IgD-negative memory B cell (primary cell): ENCODE measurements around the gene OR10G3. TPM values are rescaled to one million over a fixed set of nuclear protein-coding genes. Genes with fewer than 3 reads are reported as not detected.
A peak's percentile ranks its signal among the peaks of the same experiment; 100 is the strongest.

Experiments used
- H3K27ac Mint-ChIP-seq, 3 donors: one replicate each; pipeline ENCODE4 v1.8.0; 2020 to 2022; ENCODE audit warnings: mild to moderate bottlenecking in 3 of 3, mixed read lengths in 3 of 3, moderate library complexity in 1 of 3
- H3K27me3 Mint-ChIP-seq: one replicate; pipeline ENCODE4 v1.8.0; 2021; ENCODE audit warnings: mixed read lengths
- H3K36me3 Mint-ChIP-seq: one replicate; pipeline ENCODE4 v1.8.0; 2020; ENCODE audit warnings: mild to moderate bottlenecking, mixed read lengths
- H3K4me1 Mint-ChIP-seq, 3 donors: one replicate each; pipeline ENCODE4 v1.8.0; 2020 to 2022; ENCODE audit warnings: mixed read lengths in 3 of 3, mild to moderate bottlenecking in 1 of 3
- H3K4me3 Mint-ChIP-seq, 4 donors: one replicate each; pipeline ENCODE4 v1.8.0; 2020 to 2022; ENCODE audit warnings: mild to moderate bottlenecking in 4 of 4, mixed read lengths in 4 of 4, moderate library complexity in 3 of 4
- H3K9me3 Mint-ChIP-seq, 3 donors: one replicate each; pipeline ENCODE4 v1.8.0; 2020 to 2021; ENCODE audit warnings: mixed read lengths in 3 of 3, mild to moderate bottlenecking in 1 of 3
- polyA plus RNA-seq: library from polyadenylated mRNA; unstranded; fragments of 300-500 nt; fragmentation: Illumina TruSeq; gene quantifications from one replicate; pipeline ENCODE4 v1.2.3, GENCODE V29; 2021

OR10G3 gene
- polyA plus RNA-seq, 1 donor from 2014 or later, result not detected

DNA sequence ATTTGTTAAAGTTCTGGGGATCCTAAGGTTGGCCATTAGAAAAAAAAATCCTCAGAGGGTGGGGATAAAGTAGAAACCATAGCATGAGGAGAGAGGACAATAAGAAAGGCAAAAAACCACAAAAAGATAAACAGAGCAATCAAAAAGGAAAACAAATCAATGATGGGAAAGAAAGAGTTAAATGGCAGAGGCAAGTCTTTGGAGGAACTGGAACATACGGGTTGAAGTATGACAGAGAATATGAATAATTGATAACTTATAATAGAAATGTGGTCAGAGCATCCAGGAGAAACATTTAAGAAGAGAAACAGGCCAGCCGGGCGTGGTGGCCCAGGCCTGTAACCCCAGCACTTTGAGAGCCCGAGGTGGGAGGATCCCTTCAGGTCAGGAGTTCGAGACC lies 35.9 kb downstream of the OR10G3 start:
- H3K9me3 Mint-ChIP-seq, result no peaks in the 10 kb centered on the region
- no peaks in the 10 kb centered on the region for H3K36me3 Mint-ChIP-seq
- H3K27ac Mint-ChIP-seq, result no peak overlapping the region
- H3K4me3 Mint-ChIP-seq, result no peak overlapping the region
- peaks cover 0 to 1% (median 0%) of the 10 kb centered on the region in 3 donors for H3K4me1 Mint-ChIP-seq
- peaks cover 9% of the 10 kb centered on the region for H3K27me3 Mint-ChIP-seq

- Mint-ChIP-seq H3K4me1 (peaks cover 0 to 1% (median 0%) of the 10 kb centered on the region in 3 donors), H3K9me3 (no peaks in the 10 kb centered on the region), H3K4me3 (no peak overlapping the region), H3K27me3 (peaks cover 13% of the 10 kb centered on the region), H3K36me3 (no peaks in the 10 kb centered on the region), H3K27ac (no peak overlapping the region)
These were observed 36.3 kb downstream of the OR10G3 start for GRCh38 chr14:21543521-21543960.

GRCh38 chr14:21541413-21542074 lies 38.3 kb downstream of the OR10G3 start:
- Mint-ChIP-seq H3K27me3 (peaks cover 25% of the 10 kb centered on the region), H3K4me1 (peaks cover 4 to 6% (median 6%) of the 10 kb centered on the region in 3 donors), H3K36me3 (no peaks in the 10 kb centered on the region), H3K27ac (no peak overlapping the region), H3K4me3 (no peak overlapping the region), H3K9me3 (no peaks in the 10 kb centered on the region)

- peaks cover 4 to 9% (median 6%) of the 10 kb centered on the region in 3 donors for H3K4me1 Mint-ChIP-seq
- H3K9me3 Mint-ChIP-seq, result no peaks in the 10 kb centered on the region
- no peak overlapping the region for H3K4me3 Mint-ChIP-seq
- no peaks in the 10 kb centered on the region for H3K36me3 Mint-ChIP-seq
- H3K27me3 Mint-ChIP-seq, result peaks cover 40% of the 10 kb centered on the region
- H3K27ac Mint-ChIP-seq, result no peak overlapping the region
These were observed 40.5 kb downstream of the OR10G3 start for GRCh38 chr14:21539189-21539940.

DNA sequence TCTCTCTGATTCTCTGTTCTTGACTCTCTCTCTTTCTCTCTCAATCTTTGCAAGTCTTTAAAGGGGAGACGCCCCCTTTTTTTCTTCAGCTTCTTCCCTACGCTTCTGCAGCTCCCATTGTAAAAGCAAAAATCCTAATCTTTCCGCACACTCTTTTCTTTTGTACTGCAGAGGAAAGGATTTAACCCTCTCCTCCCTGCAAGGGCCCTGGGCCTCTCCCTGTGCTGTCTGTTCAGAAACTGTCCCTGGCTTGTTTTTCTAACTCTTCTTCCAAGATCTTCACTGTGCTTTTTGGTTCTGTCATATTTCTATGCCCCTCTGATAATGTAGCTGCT lies 42.8 kb downstream of the OR10G3 start:
- Mint-ChIP-seq H3K27me3 (peaks cover 49% of the 10 kb centered on the region), H3K4me3 (peak overlapping the region in 2 of 4 donors; percentile 38 to 48), H3K27ac (no peak overlapping the region), H3K4me1 (peaks cover 4 to 7% (median 6%) of the 10 kb centered on the region in 3 donors), H3K36me3 (no peaks in the 10 kb centered on the region), H3K9me3 (no peaks in the 10 kb centered on the region)

GRCh38 chr14:21536418-21537089 lies 43.3 kb downstream of the OR10G3 start:
- H3K36me3 Mint-ChIP-seq, result no peaks in the 10 kb centered on the region
- peak overlapping the region in 1 of 3 donors; percentile 88 for H3K27ac Mint-ChIP-seq
- no peaks in the 10 kb centered on the region for H3K9me3 Mint-ChIP-seq
- peaks cover 4 to 7% (median 6%) of the 10 kb centered on the region in 3 donors for H3K4me1 Mint-ChIP-seq
- peaks cover 49% of the 10 kb centered on the region for H3K27me3 Mint-ChIP-seq
- H3K4me3 Mint-ChIP-seq, result peak overlapping the region in 2 of 4 donors; percentile 48 to 83

DNA sequence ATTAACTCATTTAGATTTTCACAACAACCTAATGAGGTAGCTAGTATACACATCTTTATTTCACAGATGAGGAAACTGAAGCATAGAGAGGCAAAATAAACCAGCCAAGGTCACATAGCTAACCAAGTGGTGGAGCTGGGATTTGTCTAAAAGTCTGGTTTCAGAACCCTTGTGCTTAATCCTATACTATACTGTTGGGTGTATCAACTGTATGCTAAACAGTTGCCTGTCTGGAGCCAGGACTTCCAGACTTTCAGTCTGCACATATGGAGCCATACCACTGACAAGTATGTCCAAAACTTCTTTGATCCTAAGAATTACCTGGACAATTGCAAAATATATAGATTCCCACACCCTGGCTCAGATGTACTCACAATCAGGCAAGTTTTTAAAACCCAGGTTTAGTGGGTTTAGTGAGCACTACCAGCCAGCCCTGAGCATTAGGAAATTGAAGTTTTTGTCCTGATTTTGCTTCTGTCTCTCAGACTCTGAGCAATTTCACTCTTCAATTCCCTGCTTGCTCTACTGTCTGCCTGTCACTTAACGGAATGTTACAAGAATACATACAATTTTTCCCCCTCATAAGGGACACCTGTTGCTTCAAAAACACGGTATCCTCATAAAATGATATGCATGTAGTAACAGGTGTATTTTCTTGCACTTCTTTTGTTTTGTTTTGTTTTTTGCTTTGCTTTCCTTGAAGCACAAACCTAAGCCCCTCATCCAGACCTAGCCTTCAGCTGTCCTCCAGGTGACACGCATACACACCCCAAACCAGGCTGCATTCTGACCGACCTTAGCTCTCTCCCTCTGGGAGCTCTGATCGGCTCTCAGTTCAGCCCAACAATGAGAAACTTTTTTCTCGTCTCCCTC lies 44.1 kb downstream of the OR10G3 start:
- Mint-ChIP-seq H3K4me1 (peaks cover 4 to 7% (median 6%) of the 10 kb centered on the region in 3 donors), H3K27me3 (peaks cover 49% of the 10 kb centered on the region)

DNA sequence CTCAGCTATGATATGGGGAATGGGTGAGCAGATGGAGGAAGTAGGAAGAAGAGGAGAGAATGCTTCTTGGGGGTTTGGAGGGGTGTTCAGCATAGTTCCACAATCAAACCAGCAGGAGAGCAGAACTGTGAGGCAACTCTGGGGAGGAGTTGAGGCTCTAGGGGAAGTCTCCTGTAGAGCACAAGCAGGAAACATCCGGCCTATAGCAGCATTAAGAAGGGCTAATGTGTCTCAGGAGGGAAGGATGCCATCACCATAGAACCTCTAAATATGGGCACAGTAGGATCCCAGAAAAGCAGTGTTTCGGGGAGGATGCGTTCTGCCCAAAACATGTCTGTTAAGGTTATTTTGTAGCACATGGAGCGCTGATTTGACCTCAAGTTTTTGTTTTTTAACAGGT lies 45.3 kb downstream of the OR10G3 start:
- peaks cover 47% of the 10 kb centered on the region for H3K27me3 Mint-ChIP-seq
- H3K9me3 Mint-ChIP-seq, result no peaks in the 10 kb centered on the region
- no peak overlapping the region for H3K27ac Mint-ChIP-seq
- H3K4me3 Mint-ChIP-seq, result no peak overlapping the region
- H3K36me3 Mint-ChIP-seq, result no peaks in the 10 kb centered on the region
- H3K4me1 Mint-ChIP-seq, result peaks cover 4 to 7% (median 6%) of the 10 kb centered on the region in 3 donors

More for the DNA sequence above, 44.1 kb downstream of the OR10G3 start:
- H3K9me3 Mint-ChIP-seq, result no peaks in the 10 kb centered on the region
- no peaks in the 10 kb centered on the region for H3K36me3 Mint-ChIP-seq
- H3K27ac Mint-ChIP-seq, result peak overlapping the region in 2 of 3 donors; percentile 53 to 88
- peak overlapping the region in 1 of 4 donors; percentile 83 for H3K4me3 Mint-ChIP-seq

DNA sequence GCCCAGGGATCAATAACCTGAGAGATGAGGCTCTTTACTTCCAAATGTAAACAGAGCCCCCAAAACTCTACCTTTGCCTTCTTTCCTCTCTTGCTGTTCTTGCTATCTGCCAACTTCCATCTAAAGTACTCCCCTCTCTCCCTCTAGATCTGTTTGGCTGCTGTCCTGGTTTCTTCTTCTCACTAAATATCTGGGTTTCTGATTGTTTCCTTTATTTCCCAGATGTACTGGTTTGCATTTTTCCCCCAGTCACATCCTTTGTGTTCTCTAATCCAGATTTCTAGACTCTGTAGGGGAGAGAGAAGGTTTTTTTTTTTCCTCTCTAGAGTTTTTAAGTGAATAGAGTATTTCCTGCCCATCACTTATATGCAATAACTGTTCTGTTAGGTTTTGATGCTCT lies 46.6 kb downstream of the OR10G3 start:
- Mint-ChIP-seq H3K27me3 (peaks cover 37% of the 10 kb centered on the region), H3K4me1 (peaks cover 4 to 7% (median 6%) of the 10 kb centered on the region in 3 donors), H3K36me3 (no peaks in the 10 kb centered on the region), H3K9me3 (no peaks in the 10 kb centered on the region), H3K4me3 (no peak overlapping the region), H3K27ac (no peak overlapping the region)

DNA sequence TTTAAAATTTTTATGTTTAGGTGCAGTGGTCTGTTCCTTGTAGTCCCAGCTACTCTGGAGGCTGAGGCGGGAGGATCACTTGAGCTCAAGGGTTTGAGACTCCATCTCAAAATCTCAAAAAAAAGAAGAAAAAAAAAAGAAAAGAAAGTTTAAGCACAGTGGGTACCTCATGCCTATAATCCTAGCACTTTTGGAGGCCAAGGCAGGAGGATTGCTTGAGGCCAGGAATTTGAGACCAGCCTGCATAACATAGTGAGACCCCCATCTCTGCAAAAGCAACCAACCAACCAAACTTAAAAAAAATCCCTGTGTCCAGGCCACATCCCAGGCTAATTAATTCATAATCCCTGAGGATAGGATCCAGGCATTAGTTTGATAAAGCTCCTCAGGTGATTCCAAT lies 50.4 kb downstream of the OR10G3 start:
- Mint-ChIP-seq H3K27me3 (peaks cover 10% of the 10 kb centered on the region), H3K9me3 (no peaks in the 10 kb centered on the region), H3K4me1 (peaks cover 5 to 6% (median 5%) of the 10 kb centered on the region in 3 donors), H3K36me3 (peaks cover 2% of the 10 kb centered on the region), H3K4me3 (no peak overlapping the region), H3K27ac (no peak overlapping the region)

- H3K4me3 Mint-ChIP-seq, result peak overlapping the region in 1 of 4 donors; percentile 22
- peaks cover 2% of the 10 kb centered on the region for H3K36me3 Mint-ChIP-seq
- H3K4me1 Mint-ChIP-seq, result peaks cover 5 to 6% (median 5%) of the 10 kb centered on the region in 3 donors
- no peaks in the 10 kb centered on the region for H3K9me3 Mint-ChIP-seq
- H3K27ac Mint-ChIP-seq, result no peak overlapping the region
- peaks cover 5% of the 10 kb centered on the region for H3K27me3 Mint-ChIP-seq
These were observed 51.2 kb downstream of the OR10G3 start for GRCh38 chr14:21528381-21529348.

DNA sequence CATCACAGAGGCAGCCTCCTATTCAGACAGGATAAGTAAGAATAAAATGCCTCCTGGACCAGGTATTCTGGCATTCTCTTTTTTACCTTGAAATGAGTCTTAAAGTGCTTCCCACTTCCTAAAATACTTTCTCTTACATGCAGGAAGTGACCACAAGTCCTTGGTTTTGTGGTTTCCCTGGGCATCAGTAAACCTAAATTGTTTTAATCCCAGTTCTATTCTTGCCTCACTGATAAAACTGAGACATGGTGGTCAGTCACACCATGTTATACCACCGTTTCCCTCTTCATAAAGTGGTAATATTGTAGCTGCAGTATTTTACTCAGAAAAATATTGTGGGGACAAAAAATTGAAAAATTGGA lies 52.6 kb downstream of the OR10G3 start:
- Mint-ChIP-seq H3K27me3 (peaks cover 3% of the 10 kb centered on the region), H3K36me3 (peaks cover 2% of the 10 kb centered on the region), H3K4me1 (peaks cover 5 to 6% (median 5%) of the 10 kb centered on the region in 3 donors), H3K9me3 (no peaks in the 10 kb centered on the region), H3K4me3 (peak overlapping the region in 3 of 4 donors; percentile 65 to 88 (median 74)), H3K27ac (no peak overlapping the region)

- Mint-ChIP-seq H3K27me3 (peaks cover 3% of the 10 kb centered on the region), H3K4me1 (peaks cover 5 to 6% (median 5%) of the 10 kb centered on the region in 3 donors), H3K27ac (peak overlapping the region in 1 of 3 donors; percentile 66), H3K9me3 (no peaks in the 10 kb centered on the region), H3K36me3 (peaks cover 2% of the 10 kb centered on the region), H3K4me3 (peak overlapping the region; percentile 74 to 89 (median 87))
These were observed 53.1 kb downstream of the OR10G3 start for GRCh38 chr14:21526672-21527317.
